ENCODE results near the gene SUPT3H. TPM values are rescaled to one million over a fixed set of nuclear protein-coding genes. Genes with fewer than 3 reads are reported as not detected.

Gene SUPT3H
- total and polyA plus RNA-seq, 5 donors from 2014 or later = 4.8 to 7.8 (median 5.7) TPM

- Histone ChIP-seq H3K27me3 (ENCODE audit: control insufficient read depth, insufficient read depth, low read length) (no peaks in the 10 kb centered on the region), H3K9me3 (ENCODE audit: control insufficient read depth in 2 of 2, low read length in 2 of 2) (no peaks in the 10 kb centered on the region), H3K27ac (ENCODE audit: insufficient read depth, low read length, poor library complexity, severe bottlenecking) (no peak overlapping the region), H3K4me1 (ENCODE audit: control insufficient read depth, insufficient read depth, low read length, poor library complexity, severe bottlenecking) (no peaks in the 10 kb centered on the region), H3K4me3 (ENCODE audit: low read depth, low read length) (no peak overlapping the region), H3K36me3 (ENCODE audit: control insufficient read depth, insufficient read depth, low read length) (no peaks in the 10 kb centered on the region)
- ATAC-seq (ENCODE audit: low read depth in 2 of 2) (no peak), DNase-seq (no peak)
- H3K36me3 Mint-ChIP-seq = no peaks in the 10 kb centered on the region
- H3K27ac Mint-ChIP-seq = no peak overlapping the region
- H3K27me3 Mint-ChIP-seq = no peaks in the 10 kb centered on the region
- H3K4me3 Mint-ChIP-seq = no peak overlapping the region
- peaks cover 0 to 7% (median 2%) of the 10 kb centered on the region in 4 donors for H3K4me1 Mint-ChIP-seq
- H3K9me3 Mint-ChIP-seq = peaks cover 0 to 3% (median 0%) of the 10 kb centered on the region in 7 donors
Observed at GRCh38 chr6:44841829-44842228, 535.9 kb downstream of the SUPT3H start.

- no peaks in the 10 kb centered on the region for H3K4me1 ChIP-seq (ENCODE audit: control insufficient read depth, insufficient read depth, low read length, poor library complexity, severe bottlenecking)
- Mint-ChIP-seq H3K27ac (no peak overlapping the region), H3K27me3 (no peaks in the 10 kb centered on the region)
Observed at GRCh38 chr6:44837741-44838140, 540.0 kb downstream of the SUPT3H start.

GRCh38 chr6:44837255-44837654 lies 540.5 kb downstream of the SUPT3H start:
- H3K9me3 Mint-ChIP-seq = peaks cover 0 to 2% (median 0%) of the 10 kb centered on the region in 7 donors
- no peak overlapping the region for H3K27ac Mint-ChIP-seq
- no peak overlapping the region for H3K4me3 Mint-ChIP-seq
- ATAC-seq (ENCODE audit: low read depth in 2 of 2) (no peak), DNase-seq (no peak)
- Histone ChIP-seq H3K9me3 (ENCODE audit: control insufficient read depth in 2 of 2, low read length in 2 of 2) (no peaks in the 10 kb centered on the region), H3K4me1 (ENCODE audit: control insufficient read depth, insufficient read depth, low read length, poor library complexity, severe bottlenecking) (no peaks in the 10 kb centered on the region), H3K27ac (ENCODE audit: insufficient read depth, low read length, poor library complexity, severe bottlenecking) (no peak overlapping the region), H3K4me3 (ENCODE audit: low read depth, low read length) (no peak overlapping the region), H3K36me3 (ENCODE audit: control insufficient read depth, insufficient read depth, low read length) (no peaks in the 10 kb centered on the region), H3K27me3 (ENCODE audit: control insufficient read depth, insufficient read depth, low read length) (no peaks in the 10 kb centered on the region)
- no peaks in the 10 kb centered on the region for H3K27me3 Mint-ChIP-seq
- peaks cover 0 to 11% (median 3%) of the 10 kb centered on the region in 4 donors for H3K4me1 Mint-ChIP-seq
- no peaks in the 10 kb centered on the region for H3K36me3 Mint-ChIP-seq

More at GRCh38 chr6:44837741-44838140, 540.0 kb downstream of the SUPT3H start:
- Histone ChIP-seq H3K4me3 (ENCODE audit: low read depth, low read length) (no peak overlapping the region), H3K27me3 (ENCODE audit: control insufficient read depth, insufficient read depth, low read length) (no peaks in the 10 kb centered on the region), H3K9me3 (ENCODE audit: control insufficient read depth in 2 of 2, low read length in 2 of 2) (no peaks in the 10 kb centered on the region), H3K27ac (ENCODE audit: insufficient read depth, low read length, poor library complexity, severe bottlenecking) (no peak overlapping the region), H3K36me3 (ENCODE audit: control insufficient read depth, insufficient read depth, low read length) (no peaks in the 10 kb centered on the region)
- Mint-ChIP-seq H3K4me1 (peaks cover 0 to 7% (median 3%) of the 10 kb centered on the region in 4 donors), H3K36me3 (no peaks in the 10 kb centered on the region), H3K9me3 (peaks cover 0 to 2% (median 0%) of the 10 kb centered on the region in 7 donors), H3K4me3 (no peak overlapping the region)
- no peak for DNase-seq
- no peak for ATAC-seq (ENCODE audit: low read depth in 2 of 2)

DNA sequence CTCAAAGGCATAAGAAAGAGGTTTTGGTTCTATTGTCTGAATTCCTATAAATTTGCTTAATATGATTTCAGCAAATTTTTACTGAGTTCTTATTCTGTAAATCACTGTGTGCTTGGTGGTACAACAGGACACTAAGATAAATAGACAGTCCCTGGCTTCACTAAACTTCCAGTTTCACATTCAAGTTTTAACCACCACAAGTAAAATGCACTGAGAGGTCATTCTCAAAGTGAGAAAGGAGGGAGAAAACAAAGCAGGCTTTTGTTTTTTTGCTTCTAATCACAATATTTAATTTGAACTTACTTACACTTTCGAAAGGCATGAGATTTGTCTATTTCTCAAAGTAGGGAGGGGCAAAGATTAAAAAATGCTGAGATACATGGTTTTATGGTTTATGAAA lies 544.5 kb downstream of the SUPT3H start:
- Mint-ChIP-seq H3K9me3 (peaks cover 0 to 4% (median 0%) of the 10 kb centered on the region in 7 donors), H3K4me3 (no peak overlapping the region), H3K4me1 (peaks cover 0 to 28% (median 16%) of the 10 kb centered on the region in 4 donors), H3K27me3 (no peaks in the 10 kb centered on the region), H3K36me3 (peaks cover 3% of the 10 kb centered on the region), H3K27ac (no peak overlapping the region)
- no peaks in the 10 kb centered on the region for H3K9me3 ChIP-seq (ENCODE audit: control insufficient read depth in 2 of 2, low read length in 2 of 2)
- H3K4me3 ChIP-seq (ENCODE audit: low read depth, low read length) = no peak overlapping the region
- H3K27me3 ChIP-seq (ENCODE audit: control insufficient read depth, insufficient read depth, low read length) = no peaks in the 10 kb centered on the region
- H3K27ac ChIP-seq (ENCODE audit: insufficient read depth, low read length, poor library complexity, severe bottlenecking) = no peak overlapping the region
- ATAC-seq (ENCODE audit: low read depth in 2 of 2) = no peak
- no peaks in the 10 kb centered on the region for H3K36me3 ChIP-seq (ENCODE audit: control insufficient read depth, insufficient read depth, low read length)
- no peak for DNase-seq
- no peaks in the 10 kb centered on the region for H3K4me1 ChIP-seq (ENCODE audit: control insufficient read depth, insufficient read depth, low read length, poor library complexity, severe bottlenecking)

GRCh38 chr6:44831002-44831610 lies 546.6 kb downstream of the SUPT3H start:
- ATAC-seq (ENCODE audit: low read depth in 2 of 2) (no peak), DNase-seq (no peak)
- Histone ChIP-seq H3K4me3 (ENCODE audit: low read depth, low read length) (no peak overlapping the region), H3K9me3 (ENCODE audit: control insufficient read depth in 2 of 2, low read length in 2 of 2) (no peaks in the 10 kb centered on the region), H3K4me1 (ENCODE audit: control insufficient read depth, insufficient read depth, low read length, poor library complexity, severe bottlenecking) (no peaks in the 10 kb centered on the region), H3K27ac (ENCODE audit: insufficient read depth, low read length, poor library complexity, severe bottlenecking) (no peak overlapping the region), H3K36me3 (ENCODE audit: control insufficient read depth, insufficient read depth, low read length) (no peaks in the 10 kb centered on the region), H3K27me3 (ENCODE audit: control insufficient read depth, insufficient read depth, low read length) (no peaks in the 10 kb centered on the region)
- H3K36me3 Mint-ChIP-seq = peaks cover 7% of the 10 kb centered on the region
- peaks cover 0 to 28% (median 15%) of the 10 kb centered on the region in 4 donors for H3K4me1 Mint-ChIP-seq
- H3K4me3 Mint-ChIP-seq = no peak overlapping the region
- H3K9me3 Mint-ChIP-seq = peaks cover 0 to 2% (median 0%) of the 10 kb centered on the region in 7 donors
- no peaks in the 10 kb centered on the region for H3K27me3 Mint-ChIP-seq
- no peak overlapping the region for H3K27ac Mint-ChIP-seq

GRCh38 chr6:44829836-44830235 lies 547.9 kb downstream of the SUPT3H start:
- peaks cover 0 to 28% (median 15%) of the 10 kb centered on the region in 4 donors for H3K4me1 Mint-ChIP-seq
- no peak for ATAC-seq (ENCODE audit: low read depth in 2 of 2)
- Histone ChIP-seq H3K4me1 (ENCODE audit: control insufficient read depth, insufficient read depth, low read length, poor library complexity, severe bottlenecking) (no peaks in the 10 kb centered on the region), H3K4me3 (ENCODE audit: low read depth, low read length) (no peak overlapping the region), H3K36me3 (ENCODE audit: control insufficient read depth, insufficient read depth, low read length) (no peaks in the 10 kb centered on the region), H3K27me3 (ENCODE audit: control insufficient read depth, insufficient read depth, low read length) (no peaks in the 10 kb centered on the region), H3K27ac (ENCODE audit: insufficient read depth, low read length, poor library complexity, severe bottlenecking) (no peak overlapping the region), H3K9me3 (ENCODE audit: control insufficient read depth in 2 of 2, low read length in 2 of 2) (no peaks in the 10 kb centered on the region)
- H3K4me3 Mint-ChIP-seq = no peak overlapping the region
- H3K9me3 Mint-ChIP-seq = peaks cover 0 to 4% (median 0%) of the 10 kb centered on the region in 7 donors
- H3K27ac Mint-ChIP-seq = peak overlapping the region in 1 of 3 donors; percentile 22
- no peaks in the 10 kb centered on the region for H3K27me3 Mint-ChIP-seq
- DNase-seq = no peak
- H3K36me3 Mint-ChIP-seq = peaks cover 7% of the 10 kb centered on the region

- Mint-ChIP-seq H3K4me3 (no peak overlapping the region), H3K27ac (peak overlapping the region in 2 of 3 donors; percentile 12 to 67), H3K9me3 (peaks cover 0 to 4% (median 0%) of the 10 kb centered on the region in 7 donors), H3K4me1 (peaks cover 0 to 27% (median 15%) of the 10 kb centered on the region in 4 donors), H3K36me3 (peaks cover 10% of the 10 kb centered on the region), H3K27me3 (no peaks in the 10 kb centered on the region)
- Histone ChIP-seq H3K36me3 (ENCODE audit: control insufficient read depth, insufficient read depth, low read length) (no peaks in the 10 kb centered on the region), H3K4me3 (ENCODE audit: low read depth, low read length) (no peak overlapping the region), H3K27me3 (ENCODE audit: control insufficient read depth, insufficient read depth, low read length) (no peaks in the 10 kb centered on the region), H3K9me3 (ENCODE audit: control insufficient read depth in 2 of 2, low read length in 2 of 2) (no peaks in the 10 kb centered on the region), H3K27ac (ENCODE audit: insufficient read depth, low read length, poor library complexity, severe bottlenecking) (no peak overlapping the region), H3K4me1 (ENCODE audit: control insufficient read depth, insufficient read depth, low read length, poor library complexity, severe bottlenecking) (no peaks in the 10 kb centered on the region)
- ATAC-seq (ENCODE audit: low read depth in 2 of 2) = no peak
- peak in 1 of 3 donors; percentile 6 for DNase-seq
Observed at GRCh38 chr6:44828780-44829179, 549.0 kb downstream of the SUPT3H start.

Measured in CD4-positive, CD25-positive, alpha-beta regulatory T cell (primary cell).